ENCODE results near the gene AIG1.

The AIG1 gene

GRCh38 chr6:143276436-143276835, 215.7 kb downstream of the AIG1 start:
- no peak for TF ChIP-seq CTCF (IDR thresholded peaks at IDR 0.05)
- H3K4me2 ChIP-seq (ENCODE audit: low read length): no peak overlapping the region
- no peaks in the 10 kb centered on the region for H3K9me3 ChIP-seq (ENCODE audit: control insufficient read depth, low read length)
- H3K27ac ChIP-seq: no peak overlapping the region
- no peaks in the 10 kb centered on the region for H3K4me1 ChIP-seq
- H3K4me3 ChIP-seq (ENCODE audit: low read depth, low read length): no peak overlapping the region
- no peaks in the 10 kb centered on the region for H3K27me3 ChIP-seq (ENCODE audit: control insufficient read depth, insufficient read depth, low read length)
- H3K9ac ChIP-seq: no peak overlapping the region
- no peaks in the 10 kb centered on the region for H3K79me2 ChIP-seq
- H3K36me3 ChIP-seq (ENCODE audit: control insufficient read depth, insufficient read depth, low read length): no peaks in the 10 kb centered on the region
- no peak overlapping the region for H2AFZ ChIP-seq

GRCh38 chr6:143279385-143279784, 218.7 kb downstream of the AIG1 start:
- Histone ChIP-seq H3K4me2 (ENCODE audit: low read length) (no peak overlapping the region), H3K4me1 (no peaks in the 10 kb centered on the region), H3K4me3 (ENCODE audit: low read depth, low read length) (no peak overlapping the region), H3K27ac (no peak overlapping the region), H3K9me3 (ENCODE audit: control insufficient read depth, low read length) (no peaks in the 10 kb centered on the region), H3K36me3 (ENCODE audit: control insufficient read depth, insufficient read depth, low read length) (no peaks in the 10 kb centered on the region), H2AFZ (no peak overlapping the region), H3K9ac (no peak overlapping the region), H3K79me2 (no peaks in the 10 kb centered on the region), H3K27me3 (ENCODE audit: control insufficient read depth, insufficient read depth, low read length) (no peaks in the 10 kb centered on the region)
- TF ChIP-seq CTCF (IDR thresholded peaks at IDR 0.05): peak; percentile 18

- Histone ChIP-seq H3K36me3 (ENCODE audit: control insufficient read depth, insufficient read depth, low read length) (no peaks in the 10 kb centered on the region), H3K4me3 (ENCODE audit: low read depth, low read length) (no peak overlapping the region), H3K4me1 (no peaks in the 10 kb centered on the region), H3K9ac (no peak overlapping the region), H2AFZ (no peak overlapping the region), H3K9me3 (ENCODE audit: control insufficient read depth, low read length) (no peaks in the 10 kb centered on the region), H3K27me3 (ENCODE audit: control insufficient read depth, insufficient read depth, low read length) (no peaks in the 10 kb centered on the region), H3K4me2 (ENCODE audit: low read length) (no peak overlapping the region), H3K79me2 (no peaks in the 10 kb centered on the region), H3K27ac (no peak overlapping the region)
- TF ChIP-seq CTCF (IDR thresholded peaks at IDR 0.05): no peak
Observed at GRCh38 chr6:143283887-143284645, 223.4 kb downstream of the AIG1 start.

- Histone ChIP-seq H3K79me2 (no peaks in the 10 kb centered on the region), H3K27me3 (ENCODE audit: control insufficient read depth, insufficient read depth, low read length) (no peaks in the 10 kb centered on the region), H3K27ac (no peak overlapping the region), H3K9me3 (ENCODE audit: control insufficient read depth, low read length) (no peaks in the 10 kb centered on the region), H3K4me3 (ENCODE audit: low read depth, low read length) (no peak overlapping the region), H3K36me3 (ENCODE audit: control insufficient read depth, insufficient read depth, low read length) (no peaks in the 10 kb centered on the region), H2AFZ (no peak overlapping the region), H3K9ac (no peak overlapping the region), H3K4me1 (no peaks in the 10 kb centered on the region), H3K4me2 (ENCODE audit: low read length) (no peak overlapping the region)
- no peak for TF ChIP-seq CTCF (IDR thresholded peaks at IDR 0.05)
Observed at GRCh38 chr6:143286251-143286795, 225.6 kb downstream of the AIG1 start.

GRCh38 chr6:143288923-143289322, 228.2 kb downstream of the AIG1 start:
- Histone ChIP-seq H3K79me2 (peaks cover 2% of the 10 kb centered on the region), H3K9ac (no peak overlapping the region), H3K4me1 (no peaks in the 10 kb centered on the region)

More at GRCh38 chr6:143288923-143289322, 228.2 kb downstream of the AIG1 start:
- no peaks in the 10 kb centered on the region for H3K9me3 ChIP-seq (ENCODE audit: control insufficient read depth, low read length)
- H3K27me3 ChIP-seq (ENCODE audit: control insufficient read depth, insufficient read depth, low read length): no peaks in the 10 kb centered on the region
- H3K4me3 ChIP-seq (ENCODE audit: low read depth, low read length): no peak overlapping the region
- no peak overlapping the region for H3K4me2 ChIP-seq (ENCODE audit: low read length)
- H2AFZ ChIP-seq: no peak overlapping the region
- no peak for TF ChIP-seq CTCF (IDR thresholded peaks at IDR 0.05)
- no peaks in the 10 kb centered on the region for H3K36me3 ChIP-seq (ENCODE audit: control insufficient read depth, insufficient read depth, low read length)
- no peak overlapping the region for H3K27ac ChIP-seq

Measured in parathyroid adenoma (tissue), 2 donors.